K562 (cell line): ENCODE data around the gene ANXA2. TPM values are rescaled to one million over a fixed set of nuclear protein-coding genes. Genes with fewer than 3 reads are reported as not detected.

Source experiments
- CCNT2 ChIP-seq: IDR thresholded peaks from 2 replicates; pipeline ENCODE4 v1.6.1; 2011; ENCODE audit warnings: borderline replicate concordance, low read depth, mild to moderate bottlenecking, moderate library complexity, mixed read lengths, low read length; ENCODE audit not compliant: insufficient read length; ENCODE audit errors: extremely low read depth
- ERF ChIP-seq: fragments of 450-650 bp; formaldehyde crosslinking; IDR thresholded peaks from 2 replicates; pipeline ENCODE4 v1.4.0; 2020; ENCODE audit warnings: mild to moderate bottlenecking, mixed read lengths
- ESRRB ChIP-seq: fragments of 250-450 bp; sonication (Bioruptor Pico); IDR thresholded peaks from 2 replicates; pipeline ENCODE4 v1.5.0; 2020; ENCODE audit warnings: mild to moderate bottlenecking, moderate library complexity, borderline replicate concordance
- FIP1L1 ChIP-seq: fragments of 200-400 bp; formaldehyde crosslinking; IDR thresholded peaks from 2 replicates; pipeline ENCODE4 v1.6.1; 2018; ENCODE audit warnings: mild to moderate bottlenecking, low read depth, low read length; ENCODE audit not compliant: poor library complexity, severe bottlenecking
- HDAC8 ChIP-seq: fragments of 450-650 bp; IDR thresholded peaks from 2 replicates; pipeline ENCODE4 v1.6.1; 2016; ENCODE audit warnings: mild to moderate bottlenecking, missing genetic modification characterization, moderate library complexity, missing compliant biosample characterization
- HOMEZ ChIP-seq: fragments of 250-450 bp; sonication (Bioruptor Pico); IDR thresholded peaks from 2 replicates; pipeline ENCODE4 v1.4.0; 2020; ENCODE audit warnings: mild to moderate bottlenecking, moderate library complexity
- MTA1 ChIP-seq: fragments of 450-650 bp; IDR thresholded peaks from 2 replicates; pipeline ENCODE4 v1.6.1; 2017; ENCODE audit warnings: borderline replicate concordance
- SNAPC5 ChIP-seq: fragments of 250-450 bp; sonication (Bioruptor Pico); IDR thresholded peaks from 2 replicates; pipeline ENCODE4 v1.8.0; 2021; ENCODE audit warnings: moderate library complexity, mild to moderate bottlenecking, inconsistent platforms
- SREBF2 ChIP-seq: sonication (generic); formaldehyde crosslinking; IDR thresholded peaks from 2 replicates; pipeline ENCODE4 v1.4.0; 2020; ENCODE audit warnings: mild to moderate bottlenecking, missing genetic modification reagents
- polyA plus RNA-seq, 8 experiments: library from polyadenylated mRNA; depleted of rRNA in 4 of 8; stranded (reverse) in 5 of 8; unstranded in 3 of 8; fragments of >200 nt; fragmentation: Nextera tagmentation in 2 of 8; fragmentation: Illumina TruSeq in 1 of 8; extraction: Ambion mirVana in 2 of 8; extraction: Trizol in 1 of 8; gene quantifications; 2 replicates each; pipeline versions ENCODE4 v1.2.1 to v1.2.3, GENCODE V29; 2011 to 2014; ENCODE audit warnings: inconsistent platforms in 1 of 8, missing spikeins in 1 of 8
- total RNA-seq, 7 experiments: library from RNA; depleted of rRNA in 6 of 7; stranded (reverse); fragments of >200 nt in 6 of 7; fragmentation: Illumina TruSeq in 2 of 7; extraction: Trizol in 2 of 7; gene quantifications; 2 replicates each; pipeline versions ENCODE4 v1.2.1 to v1.2.3, GENCODE V29; 2011 to 2021; ENCODE audit warnings: low replicate concordance in 1 of 7
- TF ChIP-seq, protein P1 (sequence below): fragments of 250-450 bp; sonication (Bioruptor Pico); IDR thresholded peaks from 2 replicates; pipeline ENCODE4 v1.8.0; 2021; ENCODE audit warnings: moderate library complexity, mild to moderate bottlenecking, inconsistent platforms
- TF ChIP-seq, protein P2 (sequence below): conservative IDR thresholded peaks from 2 replicates; pipeline ENCODE4 v1.6.1; 2011; ENCODE audit warnings: low read depth, mild to moderate bottlenecking, low read length; ENCODE audit not compliant: control insufficient read depth

ANXA2 gene
- total and polyA plus RNA-seq, 9 of the 15 experiments (the other 6 are each of a cell fraction or from before 2014, with no cell fraction given) = 301 to 1,102 (median 452) TPM

- TF ChIP-seq, protein P1, sequence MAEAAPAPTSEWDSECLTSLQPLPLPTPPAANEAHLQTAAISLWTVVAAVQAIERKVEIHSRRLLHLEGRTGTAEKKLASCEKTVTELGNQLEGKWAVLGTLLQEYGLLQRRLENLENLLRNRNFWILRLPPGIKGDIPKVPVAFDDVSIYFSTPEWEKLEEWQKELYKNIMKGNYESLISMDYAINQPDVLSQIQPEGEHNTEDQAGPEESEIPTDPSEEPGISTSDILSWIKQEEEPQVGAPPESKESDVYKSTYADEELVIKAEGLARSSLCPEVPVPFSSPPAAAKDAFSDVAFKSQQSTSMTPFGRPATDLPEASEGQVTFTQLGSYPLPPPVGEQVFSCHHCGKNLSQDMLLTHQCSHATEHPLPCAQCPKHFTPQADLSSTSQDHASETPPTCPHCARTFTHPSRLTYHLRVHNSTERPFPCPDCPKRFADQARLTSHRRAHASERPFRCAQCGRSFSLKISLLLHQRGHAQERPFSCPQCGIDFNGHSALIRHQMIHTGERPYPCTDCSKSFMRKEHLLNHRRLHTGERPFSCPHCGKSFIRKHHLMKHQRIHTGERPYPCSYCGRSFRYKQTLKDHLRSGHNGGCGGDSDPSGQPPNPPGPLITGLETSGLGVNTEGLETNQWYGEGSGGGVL (CRISPR knock-in tag) = no peak
- TF ChIP-seq CCNT2 = no peak
- no peak for TF ChIP-seq SREBF2 (CRISPR knock-in tag)
- TF ChIP-seq ERF (CRISPR knock-in tag) = no peak
- no peak for TF ChIP-seq HDAC8 (tag)
- TF ChIP-seq FIP1L1 = no peak
- no peak for TF ChIP-seq SNAPC5 (CRISPR knock-in tag)
- no peak for TF ChIP-seq ESRRB (CRISPR knock-in tag)
- peak; percentile 89; the same call in 1 of the 2 replicates for TF ChIP-seq MTA1
- TF ChIP-seq, protein P2, sequence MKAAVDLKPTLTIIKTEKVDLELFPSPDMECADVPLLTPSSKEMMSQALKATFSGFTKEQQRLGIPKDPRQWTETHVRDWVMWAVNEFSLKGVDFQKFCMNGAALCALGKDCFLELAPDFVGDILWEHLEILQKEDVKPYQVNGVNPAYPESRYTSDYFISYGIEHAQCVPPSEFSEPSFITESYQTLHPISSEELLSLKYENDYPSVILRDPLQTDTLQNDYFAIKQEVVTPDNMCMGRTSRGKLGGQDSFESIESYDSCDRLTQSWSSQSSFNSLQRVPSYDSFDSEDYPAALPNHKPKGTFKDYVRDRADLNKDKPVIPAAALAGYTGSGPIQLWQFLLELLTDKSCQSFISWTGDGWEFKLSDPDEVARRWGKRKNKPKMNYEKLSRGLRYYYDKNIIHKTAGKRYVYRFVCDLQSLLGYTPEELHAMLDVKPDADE = no peak
- TF ChIP-seq HOMEZ (CRISPR knock-in tag) = no peak
These were observed 26.2 kb upstream of the ANXA2 start (continued) for GRCh38 chr15:60424006-60424405.
